HG03045 (cell line): ENCODE measurements around the gene MIEF1.

ENCODE experiments used
- ATAC-seq: cut with Tn5 transposase; IDR thresholded peaks from one replicate; pipeline ENCODE4 v1.9.1; 2021; ENCODE audit warnings: mild to moderate bottlenecking, moderate library complexity; ENCODE audit not compliant: unreplicated experiment

MIEF1 gene

GRCh38 chr22:39470451-39471291 is 31.4 kb upstream of the MIEF1 start:
- ATAC-seq: no peak

GRCh38 chr22:39471381-39472141 is 30.5 kb upstream of the MIEF1 start:
- peak; percentile 47 for ATAC-seq

GRCh38 chr22:39472570-39473556 is 29.2 kb upstream of the MIEF1 start:
- ATAC-seq: no peak

GRCh38 chr22:39473851-39474250 is 28.2 kb upstream of the MIEF1 start:
- ATAC-seq: no peak

GRCh38 chr22:39474351-39475111 is 27.6 kb upstream of the MIEF1 start:
- no peak for ATAC-seq

GRCh38 chr22:39475337-39475736 is 26.8 kb upstream of the MIEF1 start:
- no peak for ATAC-seq

- no peak for ATAC-seq
Observed at GRCh38 chr22:39475902-39476301, 26.2 kb upstream of the MIEF1 start.

- ATAC-seq: no peak
Observed at GRCh38 chr22:39476664-39477063, 25.4 kb upstream of the MIEF1 start.

GRCh38 chr22:39477542-39477941 is 24.5 kb upstream of the MIEF1 start:
- no peak for ATAC-seq

GRCh38 chr22:39478441-39478850 is 23.6 kb upstream of the MIEF1 start:
- no peak for ATAC-seq

- ATAC-seq: no peak
Observed at GRCh38 chr22:39479254-39479653, 22.8 kb upstream of the MIEF1 start.

- no peak for ATAC-seq
Observed at GRCh38 chr22:39480557-39480956, 21.5 kb upstream of the MIEF1 start.

GRCh38 chr22:39481054-39481453 is 21.0 kb upstream of the MIEF1 start:
- ATAC-seq: no peak

GRCh38 chr22:39481595-39481994 is 20.5 kb upstream of the MIEF1 start:
- no peak for ATAC-seq

GRCh38 chr22:39482768-39483167 is 19.3 kb upstream of the MIEF1 start:
- ATAC-seq: no peak

- ATAC-seq: no peak
Observed at GRCh38 chr22:39486951-39487825, 14.9 kb upstream of the MIEF1 start.

GRCh38 chr22:39487826-39488520 is 14.1 kb upstream of the MIEF1 start:
- no peak for ATAC-seq

GRCh38 chr22:39488563-39489083 is 13.5 kb upstream of the MIEF1 start:
- no peak for ATAC-seq
